SJCRH30 (cell line): ENCODE data around the gene AP1G1. TPM values are rescaled to one million over a fixed set of nuclear protein-coding genes. Genes with fewer than 3 reads are reported as not detected.
"Not testable (repeated sequence)": the region's sequence is repeated elsewhere in the genome, so short reads cannot be mapped to it uniquely, and the experiment has no call there.

ENCODE experiments used
- DNase-seq, 2 experiments: peaks; one replicate each; pipeline ENCODE4 v3.0.0-alpha.2; 2015 to 2020
- H3K27ac ChIP-seq: fragments of 250-450 bp; sonication (Bioruptor Pico); 2 replicates; pipeline ENCODE4 v1.5.1; 2020; ENCODE audit warnings: mild to moderate bottlenecking, moderate library complexity
- H3K27me3 ChIP-seq: fragments of 250-450 bp; sonication (Bioruptor Pico); 2 replicates; pipeline ENCODE4 v1.5.1; 2020; ENCODE audit warnings: mild to moderate bottlenecking, moderate library complexity
- H3K36me3 ChIP-seq: fragments of 250-450 bp; sonication (Bioruptor Pico); 2 replicates; pipeline ENCODE4 v1.5.1; 2020; ENCODE audit warnings: mild to moderate bottlenecking, moderate library complexity
- H3K4me1 ChIP-seq: fragments of 250-450 bp; sonication (Bioruptor Pico); 2 replicates; pipeline ENCODE4 v1.5.1; 2020; ENCODE audit warnings: mild to moderate bottlenecking, moderate library complexity
- H3K4me3 ChIP-seq: fragments of 250-450 bp; sonication (Bioruptor Pico); 2 replicates; pipeline ENCODE4 v1.5.1; 2020; ENCODE audit warnings: mild to moderate bottlenecking, moderate library complexity
- H3K9me3 ChIP-seq: fragments of 250-450 bp; sonication (Bioruptor Pico); replicated peaks from 2 replicates; pipeline ENCODE4 v1.5.1; 2020; ENCODE audit warnings: mild to moderate bottlenecking, moderate library complexity
- total RNA-seq: library from RNA; depleted of rRNA; stranded (reverse); fragments of >200 nt; shearing (Covaris generic); gene quantifications from 2 replicates; pipeline ENCODE4 v1.2.3, GENCODE V29; 2014

AP1G1 gene
- total RNA-seq, 1 experiment from 2014 or later: 46.3 TPM

DNA sequence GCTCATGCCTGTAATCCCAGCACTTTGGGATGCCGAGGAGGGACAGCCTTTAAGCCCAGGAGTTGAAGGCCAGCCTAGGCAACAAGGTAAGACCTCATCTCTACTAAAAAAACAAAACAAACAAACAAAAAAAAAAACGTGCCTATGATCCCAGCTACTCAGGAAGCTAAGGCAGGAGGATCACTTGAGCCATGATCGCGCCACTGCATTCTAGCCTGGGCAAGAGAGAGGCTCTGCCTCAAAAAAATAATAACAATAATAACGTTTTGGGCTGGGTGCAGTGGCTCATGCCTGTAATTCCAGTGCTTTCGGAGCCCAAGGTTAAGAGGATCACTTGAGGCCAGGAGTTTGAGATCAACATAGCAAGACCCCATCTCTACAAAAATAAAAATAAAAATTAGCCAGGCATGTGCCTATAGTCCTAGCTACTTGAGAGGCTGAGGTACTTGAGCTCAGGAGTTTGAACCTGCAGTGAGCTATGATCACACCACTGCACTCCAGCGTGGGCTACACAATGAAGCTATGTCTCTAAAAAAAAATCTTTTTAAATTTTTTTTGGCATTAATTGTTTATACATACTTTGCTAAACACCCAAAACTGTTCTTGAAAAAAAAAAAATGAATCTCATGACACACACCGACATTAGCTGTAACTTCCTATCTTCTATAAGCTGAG lies 87.4 kb downstream of the AP1G1 start:
- Histone ChIP-seq H3K27me3 (no peaks in the 10 kb centered on the region), H3K36me3 (no peaks in the 10 kb centered on the region), H3K4me3 (no peak overlapping the region), H3K4me1 (no peaks in the 10 kb centered on the region), H3K9me3 (no peaks in the 10 kb centered on the region), H3K27ac (no peak overlapping the region)
- DNase-seq: no peak

GRCh38 chr16:71712501-71712900 lies 96.1 kb downstream of the AP1G1 start:
- DNase-seq: no peak
- Histone ChIP-seq H3K4me1 (peaks cover 13% of the 10 kb centered on the region), H3K36me3 (peaks cover 4% of the 10 kb centered on the region; the same call in 1 of the 2 replicates), H3K4me3 (no peak overlapping the region), H3K9me3 (no peaks in the 10 kb centered on the region), H3K27ac (no peak overlapping the region), H3K27me3 (no peaks in the 10 kb centered on the region)

- peaks cover 17% of the 10 kb centered on the region for H3K4me1 ChIP-seq
- H3K4me3 ChIP-seq: no peak overlapping the region
- no peak overlapping the region for H3K27ac ChIP-seq
- H3K9me3 ChIP-seq: no peaks in the 10 kb centered on the region
- H3K27me3 ChIP-seq: no peaks in the 10 kb centered on the region
- H3K36me3 ChIP-seq: peaks cover 4% of the 10 kb centered on the region; the same call in 1 of the 2 replicates
- DNase-seq: no peak
Observed at GRCh38 chr16:71711789-71712188, 96.8 kb downstream of the AP1G1 start.

- H3K27me3 ChIP-seq: no peaks in the 10 kb centered on the region
- peaks cover 4% of the 10 kb centered on the region; the same call in 1 of the 2 replicates for H3K36me3 ChIP-seq
- H3K4me3 ChIP-seq: no peak overlapping the region
- H3K9me3 ChIP-seq: no peaks in the 10 kb centered on the region
- no peak overlapping the region for H3K27ac ChIP-seq
- H3K4me1 ChIP-seq: peaks cover 17% of the 10 kb centered on the region
- DNase-seq: no peak
Observed at GRCh38 chr16:71709229-71709781, 99.3 kb downstream of the AP1G1 start.

- Histone ChIP-seq H3K9me3 (no peaks in the 10 kb centered on the region), H3K4me1 (peaks cover 17% of the 10 kb centered on the region), H3K36me3 (peaks cover 4% of the 10 kb centered on the region; the same call in 1 of the 2 replicates), H3K27ac (no peak overlapping the region), H3K27me3 (no peaks in the 10 kb centered on the region), H3K4me3 (no peak overlapping the region)
- DNase-seq: no peak
Observed at GRCh38 chr16:71708696-71709095, 99.9 kb downstream of the AP1G1 start.

- Histone ChIP-seq H3K27me3 (no peaks in the 10 kb centered on the region), H3K4me1 (peaks cover 17% of the 10 kb centered on the region), H3K4me3 (no peak overlapping the region), H3K36me3 (peaks cover under 1% of the 10 kb centered on the region; the same call in 1 of the 2 replicates), H3K27ac (no peak overlapping the region; the same call in 1 of the 2 replicates), H3K9me3 (no peaks in the 10 kb centered on the region)
- DNase-seq: no peak
Observed at GRCh38 chr16:71707199-71707598, 101.4 kb downstream of the AP1G1 start.

- Histone ChIP-seq H3K27ac (no peak overlapping the region), H3K4me1 (peaks cover 17% of the 10 kb centered on the region), H3K27me3 (no peaks in the 10 kb centered on the region), H3K4me3 (no peak overlapping the region), H3K36me3 (peaks cover 3% of the 10 kb centered on the region; the same call in 1 of the 2 replicates), H3K9me3 (no peaks in the 10 kb centered on the region)
- no peak for DNase-seq
Observed at GRCh38 chr16:71706046-71706445, 102.6 kb downstream of the AP1G1 start.

DNA sequence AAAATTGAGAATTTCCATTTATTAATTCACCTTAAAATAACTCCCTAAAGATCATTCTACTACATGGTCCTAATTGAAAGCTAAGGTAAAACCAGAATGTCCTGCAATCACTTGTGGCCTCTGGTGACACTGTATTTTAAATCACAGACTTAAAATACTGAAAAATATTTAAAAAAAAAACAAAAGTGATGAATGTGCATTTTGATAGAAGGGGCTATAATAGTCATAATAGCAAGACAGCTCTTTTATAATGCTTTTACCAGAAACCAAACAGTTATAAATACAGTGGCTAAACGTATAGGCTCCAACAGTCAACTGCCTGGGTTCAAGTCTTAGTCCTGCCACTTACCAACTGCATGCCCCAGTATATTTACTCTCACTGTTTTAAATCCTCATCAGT lies 105.3 kb downstream of the AP1G1 start:
- Histone ChIP-seq H3K4me1 (peaks cover 8% of the 10 kb centered on the region), H3K27ac (no peak overlapping the region), H3K9me3 (no peaks in the 10 kb centered on the region), H3K4me3 (no peak overlapping the region), H3K36me3 (peaks cover 3% of the 10 kb centered on the region; the same call in 1 of the 2 replicates), H3K27me3 (no peaks in the 10 kb centered on the region)
- DNase-seq: no peak

- H3K4me1 ChIP-seq: no peaks in the 10 kb centered on the region
- H3K27me3 ChIP-seq: no peaks in the 10 kb centered on the region
- peaks cover 3% of the 10 kb centered on the region; the same call in 1 of the 2 replicates for H3K36me3 ChIP-seq
- no peak overlapping the region for H3K27ac ChIP-seq
- H3K4me3 ChIP-seq: no peak overlapping the region
- no peak for DNase-seq
- no peaks in the 10 kb centered on the region for H3K9me3 ChIP-seq
Observed at GRCh38 chr16:71700831-71701230, 107.8 kb downstream of the AP1G1 start.

- no peak for DNase-seq
- Histone ChIP-seq H3K9me3 (no peaks in the 10 kb centered on the region), H3K4me1 (no peaks in the 10 kb centered on the region), H3K4me3 (no peak overlapping the region), H3K36me3 (peaks cover 3% of the 10 kb centered on the region; the same call in 1 of the 2 replicates), H3K27me3 (no peaks in the 10 kb centered on the region), H3K27ac (no peak overlapping the region)
Observed at GRCh38 chr16:71698491-71698890, 110.1 kb downstream of the AP1G1 start.

- DNase-seq: no peak
Observed at GRCh38 chr16:71693164-71693563, 115.5 kb downstream of the AP1G1 start.

GRCh38 chr16:71689901-71690300 lies 118.7 kb downstream of the AP1G1 start:
- Histone ChIP-seq H3K36me3 (peaks cover 8% of the 10 kb centered on the region; the same call in 1 of the 2 replicates), H3K27me3 (no peaks in the 10 kb centered on the region), H3K27ac (no peak overlapping the region), H3K4me1 (no peaks in the 10 kb centered on the region), H3K9me3 (no peaks in the 10 kb centered on the region), H3K4me3 (no peak overlapping the region)
- no peak for DNase-seq

More at GRCh38 chr16:71693164-71693563, 115.5 kb downstream of the AP1G1 start:
- 0 out of 2 replicates have a peak, but pooled peaks cover under 1% of the 10 kb centered on the region for H3K36me3 ChIP-seq
- no peaks in the 10 kb centered on the region for H3K4me1 ChIP-seq
- no peak overlapping the region for H3K27ac ChIP-seq
- H3K4me3 ChIP-seq: no peak overlapping the region
- H3K27me3 ChIP-seq: no peaks in the 10 kb centered on the region
- no peaks in the 10 kb centered on the region for H3K9me3 ChIP-seq

DNA sequence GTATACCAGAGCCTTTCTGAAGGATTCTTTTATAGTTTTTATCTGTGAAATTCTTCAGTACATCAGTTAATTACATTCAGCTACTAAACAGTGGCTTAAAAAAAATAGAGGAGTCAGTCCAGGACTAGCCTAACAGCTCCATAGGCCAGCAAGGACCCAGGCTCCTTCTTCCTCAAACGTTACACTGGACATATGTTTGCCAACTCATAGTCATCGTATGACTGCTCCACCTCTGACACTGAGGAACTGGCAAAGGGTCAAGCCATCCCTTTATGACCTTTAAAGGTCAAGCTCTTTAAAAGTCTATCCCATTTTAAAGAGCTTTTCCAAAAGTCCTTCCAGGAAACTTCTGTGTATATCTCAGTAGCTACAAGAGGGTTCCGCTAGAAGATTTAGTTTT lies 120.8 kb downstream of the AP1G1 start:
- Histone ChIP-seq H3K27me3 (no peaks in the 10 kb centered on the region), H3K4me1 (no peaks in the 10 kb centered on the region), H3K9me3 (no peaks in the 10 kb centered on the region), H3K27ac (no peak overlapping the region), H3K36me3 (peaks cover 8% of the 10 kb centered on the region), H3K4me3 (no peak overlapping the region)
- DNase-seq: no peak

GRCh38 chr16:71684280-71684679 lies 124.4 kb downstream of the AP1G1 start:
- not testable (repeated sequence) for H3K4me1 ChIP-seq, H3K27me3 ChIP-seq, DNase-seq, H3K36me3 ChIP-seq, H3K27ac ChIP-seq, H3K9me3 ChIP-seq, H3K4me3 ChIP-seq

DNA sequence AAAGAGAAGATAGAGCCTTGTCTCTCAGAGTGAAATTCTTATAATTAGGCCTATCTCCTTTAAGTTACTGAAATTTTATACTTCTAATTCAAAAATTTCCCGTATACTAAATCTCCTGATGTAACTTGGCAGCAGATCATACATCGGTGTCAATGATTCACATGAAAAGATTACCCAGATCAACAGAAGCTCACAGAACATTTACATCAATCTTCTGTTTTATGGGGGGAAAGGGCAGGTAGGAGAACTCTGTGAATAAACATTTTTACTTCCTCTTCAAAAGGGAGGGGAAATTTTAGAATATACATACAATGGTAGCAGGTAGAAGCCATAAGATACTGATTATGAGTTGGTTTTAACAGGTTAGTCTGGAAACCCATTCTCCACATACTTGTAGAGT lies 127.3 kb downstream of the AP1G1 start:
- Histone ChIP-seq H3K27me3 (no peaks in the 10 kb centered on the region), H3K27ac (no peak overlapping the region), H3K4me3 (no peak overlapping the region), H3K4me1 (no peaks in the 10 kb centered on the region; the same call in 1 of the 2 replicates), H3K36me3 (no peaks in the 10 kb centered on the region; the same call in 1 of the 2 replicates), H3K9me3 (no peaks in the 10 kb centered on the region)
- DNase-seq: no peak
